ENCODE results near the gene SLC9A8. TPM values are rescaled to one million over a fixed set of nuclear protein-coding genes. Genes with fewer than 3 reads are reported as not detected.
A peak's percentile ranks its signal among the peaks of the same experiment; 100 is the strongest.

Gene SLC9A8
- total RNA-seq, 2 experiments from 2014 or later, result 22.0 to 30.3 TPM

DNA sequence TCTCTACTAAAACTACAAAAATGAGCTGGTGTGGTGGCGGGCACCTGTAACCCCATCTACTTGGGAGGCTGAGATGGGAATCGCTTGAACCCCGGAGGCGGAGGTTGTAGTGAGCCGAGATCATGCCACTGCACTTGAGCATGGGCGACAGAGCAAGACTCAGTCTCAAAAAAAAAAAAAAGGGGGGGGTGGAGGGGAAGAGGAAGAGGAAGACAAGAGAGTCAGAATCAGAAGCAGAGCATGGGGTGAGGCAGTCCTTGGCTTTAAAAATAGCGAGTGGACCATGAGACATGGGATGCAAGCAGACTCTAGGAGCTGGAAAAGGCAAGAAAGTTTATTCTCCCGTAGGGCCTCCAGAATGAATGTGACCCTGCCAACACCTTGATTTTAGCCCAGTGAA lies 3.9 kb upstream of the SLC9A8 start:
- no peaks in the 10 kb centered on the region for H3K9me3 ChIP-seq (ENCODE audit: low read length)
- no peaks in the 10 kb centered on the region for H3K9me2 ChIP-seq (ENCODE audit: insufficient read depth, low read length)
- no TSS peak for BruUV-seq (replicated peaks)
- no peak for DNase-seq (ENCODE audit: low spot score)
- CTCF ChIA-PET (ENCODE audit: unreplicated experiment), result no interaction called here
- H3K4me2 ChIP-seq (ENCODE audit: low read length), result no peak overlapping the region
- H3K4me3 ChIP-seq (ENCODE audit: low read depth, low read length, poor library complexity, severe bottlenecking), result no peak overlapping the region
- H2AFZ ChIP-seq (ENCODE audit: low read length), result no peak overlapping the region
- POLR2A ChIA-PET, result no interaction called here
- no peak for TF ChIP-seq EZH2phosphoT487 (IDR thresholded peaks at IDR 0.05; ENCODE audit: borderline replicate concordance, low read depth, low read length)
- TF ChIP-seq, protein P1, sequence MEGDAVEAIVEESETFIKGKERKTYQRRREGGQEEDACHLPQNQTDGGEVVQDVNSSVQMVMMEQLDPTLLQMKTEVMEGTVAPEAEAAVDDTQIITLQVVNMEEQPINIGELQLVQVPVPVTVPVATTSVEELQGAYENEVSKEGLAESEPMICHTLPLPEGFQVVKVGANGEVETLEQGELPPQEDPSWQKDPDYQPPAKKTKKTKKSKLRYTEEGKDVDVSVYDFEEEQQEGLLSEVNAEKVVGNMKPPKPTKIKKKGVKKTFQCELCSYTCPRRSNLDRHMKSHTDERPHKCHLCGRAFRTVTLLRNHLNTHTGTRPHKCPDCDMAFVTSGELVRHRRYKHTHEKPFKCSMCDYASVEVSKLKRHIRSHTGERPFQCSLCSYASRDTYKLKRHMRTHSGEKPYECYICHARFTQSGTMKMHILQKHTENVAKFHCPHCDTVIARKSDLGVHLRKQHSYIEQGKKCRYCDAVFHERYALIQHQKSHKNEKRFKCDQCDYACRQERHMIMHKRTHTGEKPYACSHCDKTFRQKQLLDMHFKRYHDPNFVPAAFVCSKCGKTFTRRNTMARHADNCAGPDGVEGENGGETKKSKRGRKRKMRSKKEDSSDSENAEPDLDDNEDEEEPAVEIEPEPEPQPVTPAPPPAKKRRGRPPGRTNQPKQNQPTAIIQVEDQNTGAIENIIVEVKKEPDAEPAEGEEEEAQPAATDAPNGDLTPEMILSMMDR (conservative IDR thresholded peaks at IDR 0.05; ENCODE audit: low read length), result no peak
- intact Hi-C loops (cut with micrococcal nuclease; ENCODE audit: unreplicated experiment), result no loop called here
- peaks cover 7% of the 10 kb centered on the region; the same call in 1 of the 2 replicates for H3K79me2 ChIP-seq (ENCODE audit: insufficient read depth, low read depth, low read length)
- H3K4me1 ChIP-seq (ENCODE audit: insufficient read depth, low read length, poor library complexity, severe bottlenecking), result peaks cover 42% of the 10 kb centered on the region
- H3K27ac ChIP-seq (ENCODE audit: low read depth, low read length, poor library complexity, severe bottlenecking), result no peak overlapping the region
- H3K36me3 ChIP-seq (ENCODE audit: insufficient read depth, low read length), result no peaks in the 10 kb centered on the region
- no peaks in the 10 kb centered on the region for H4K20me1 ChIP-seq (ENCODE audit: insufficient read depth, low read length)

DNA sequence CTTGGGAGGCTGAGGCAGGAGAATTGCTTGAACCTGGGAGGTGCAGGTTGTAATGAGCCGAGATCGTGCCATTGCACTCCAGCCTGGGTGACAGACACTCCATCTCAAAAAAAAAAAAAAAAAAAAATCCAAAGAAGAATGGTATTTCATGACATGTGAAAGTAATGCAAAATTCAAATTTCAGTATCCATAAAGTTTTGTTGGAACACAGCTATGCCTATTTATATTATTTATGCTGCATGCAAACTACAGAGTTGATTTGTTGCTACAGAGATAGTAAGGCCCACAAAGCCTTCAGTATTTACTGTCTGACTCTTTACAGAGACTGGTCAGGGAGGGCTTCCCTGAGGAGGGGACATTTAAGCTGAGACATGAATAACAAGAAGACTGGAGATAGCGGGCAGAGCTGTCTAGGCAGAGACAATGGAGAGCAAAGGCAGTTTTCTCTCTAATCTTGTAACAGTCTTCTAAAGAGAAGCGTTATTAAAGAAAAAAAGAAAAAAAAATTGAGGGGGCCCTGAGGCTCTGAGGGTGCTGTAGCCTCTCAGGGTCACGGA lies 2.7 kb upstream of the SLC9A8 start:
- Histone ChIP-seq H3K9me3 (ENCODE audit: low read length) (no peaks in the 10 kb centered on the region), H3K4me1 (ENCODE audit: insufficient read depth, low read length, poor library complexity, severe bottlenecking) (peaks cover 53% of the 10 kb centered on the region), H3K36me3 (ENCODE audit: insufficient read depth, low read length) (peaks cover under 1% of the 10 kb centered on the region; the same call in 1 of the 2 replicates), H3K9me2 (ENCODE audit: insufficient read depth, low read length) (no peaks in the 10 kb centered on the region), H3K79me2 (ENCODE audit: insufficient read depth, low read depth, low read length) (peaks cover 10% of the 10 kb centered on the region; the same call in 1 of the 2 replicates), H3K27ac (ENCODE audit: low read depth, low read length, poor library complexity, severe bottlenecking) (no peak overlapping the region), H3K4me3 (ENCODE audit: low read depth, low read length, poor library complexity, severe bottlenecking) (no peak overlapping the region), H2AFZ (ENCODE audit: low read length) (no peak overlapping the region), H4K20me1 (ENCODE audit: insufficient read depth, low read length) (no peaks in the 10 kb centered on the region), H3K4me2 (ENCODE audit: low read length) (no peak overlapping the region)
- POLR2A ChIA-PET, result interaction anchor here (0.7 to 2.8 kb wide), 3 partner anchors 8 to 706 kb away, joined by 4 to 10 read pairs (median 5); no protein-coding TSS in a partner anchor
- CTCF ChIA-PET (ENCODE audit: unreplicated experiment), result no interaction called here
- TF ChIP-seq EZH2phosphoT487 (IDR thresholded peaks at IDR 0.05; ENCODE audit: borderline replicate concordance, low read depth, low read length), result no peak
- TF ChIP-seq, protein P1 (conservative IDR thresholded peaks at IDR 0.05; ENCODE audit: low read length), result no peak
- intact Hi-C loops (cut with micrococcal nuclease; ENCODE audit: unreplicated experiment), result no loop called here
- no TSS peak for BruUV-seq (replicated peaks)
- no peak for DNase-seq (ENCODE audit: low spot score)

DNA sequence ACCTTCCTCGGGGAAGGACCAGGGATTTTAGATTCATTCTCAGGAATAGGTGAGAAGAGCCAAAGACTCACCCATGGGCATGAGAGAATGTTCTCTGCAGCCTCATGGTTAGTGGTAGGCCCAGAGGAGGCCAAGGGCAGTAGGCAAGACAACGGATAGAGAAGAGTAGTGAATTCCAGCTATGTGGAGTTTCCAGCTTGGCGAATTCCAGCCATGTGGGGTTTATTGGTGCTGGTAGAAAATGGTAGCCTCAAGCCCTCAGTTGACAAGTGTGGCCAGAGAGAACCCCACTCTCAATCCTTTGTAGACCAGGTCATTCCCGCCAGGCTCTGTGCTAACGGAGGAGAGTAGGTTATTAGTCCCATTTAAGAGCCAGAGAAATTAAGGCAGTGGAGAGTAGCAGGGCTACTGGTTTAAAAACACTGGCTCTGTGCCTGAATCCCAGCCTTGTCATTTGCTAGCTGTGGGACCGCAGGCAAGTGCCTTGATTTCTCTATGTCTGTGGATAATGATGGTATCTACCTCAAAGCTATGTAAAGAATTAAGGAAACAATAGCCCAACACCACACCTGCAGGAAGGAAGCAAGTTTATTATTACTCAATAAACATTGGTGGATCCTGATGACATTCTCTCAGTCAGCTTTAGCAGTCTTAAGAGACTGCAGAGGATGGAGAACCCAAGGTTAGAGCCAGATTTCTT lies 2.0 kb upstream of the SLC9A8 start:
- no peak for DNase-seq (ENCODE audit: low spot score)
- no TSS peak for BruUV-seq (replicated peaks)
- TF ChIP-seq, protein P1 (conservative IDR thresholded peaks at IDR 0.05; ENCODE audit: low read length), result no peak
- no peak for TF ChIP-seq EZH2phosphoT487 (IDR thresholded peaks at IDR 0.05; ENCODE audit: borderline replicate concordance, low read depth, low read length)
- Histone ChIP-seq H4K20me1 (ENCODE audit: insufficient read depth, low read length) (no peaks in the 10 kb centered on the region), H3K4me2 (ENCODE audit: low read length) (peak overlapping the region; percentile 96; the same call in 1 of the 2 replicates), H2AFZ (ENCODE audit: low read length) (no peak overlapping the region), H3K9me3 (ENCODE audit: low read length) (no peaks in the 10 kb centered on the region), H3K36me3 (ENCODE audit: insufficient read depth, low read length) (peaks cover 8% of the 10 kb centered on the region), H3K9me2 (ENCODE audit: insufficient read depth, low read length) (no peaks in the 10 kb centered on the region), H3K79me2 (ENCODE audit: insufficient read depth, low read depth, low read length) (peaks cover 10% of the 10 kb centered on the region; the same call in 1 of the 2 replicates), H3K4me3 (ENCODE audit: low read depth, low read length, poor library complexity, severe bottlenecking) (no peak overlapping the region), H3K4me1 (ENCODE audit: insufficient read depth, low read length, poor library complexity, severe bottlenecking) (peaks cover 48% of the 10 kb centered on the region), H3K27ac (ENCODE audit: low read depth, low read length, poor library complexity, severe bottlenecking) (no peak overlapping the region)
- POLR2A ChIA-PET, result interaction anchor here (0.5 to 2.8 kb wide), 5 partner anchors 9 to 778 kb away, joined by 3 to 10 read pairs (median 3); no protein-coding TSS in a partner anchor
- intact Hi-C loops (cut with micrococcal nuclease; ENCODE audit: unreplicated experiment), result no loop called here
- CTCF ChIA-PET (ENCODE audit: unreplicated experiment), result no interaction called here

Data from OCI-LY7 (cell line).